Caco-2 (cell line): ENCODE measurements around the gene KIF1C. TPM values are rescaled to one million over a fixed set of nuclear protein-coding genes. Genes with fewer than 3 reads are reported as not detected.

Experiments used
- BruUV-seq: library from RNA; stranded (reverse); fragments of 400-500 nt; replicated peaks from 2 replicates; lab custom pipeline; 2021; lab: Mats Ljungman, UMichigan
- CTCF ChIA-PET: fragments of 300-600 bp; sonication (Branson Sonifier 250); formaldehyde crosslinking; loops from one replicate; lab custom pipeline; 2022; ENCODE audit warnings: antibody characterized with exemption; lab: Charles Lee
- POLR2A ChIA-PET: fragments of 300-600 bp; sonication (Branson Sonifier 250); formaldehyde crosslinking; loops from one replicate; lab custom pipeline; 2022; ENCODE audit warnings: antibody characterized with exemption; lab: Charles Lee
- DNase-seq, 2 experiments: peaks; one replicate each; pipeline versions ENCODE4 v3.0.0 to v3.0.0-alpha.2; 2020 to 2022
- H3K27me3 ChIP-seq: replicated peaks from 2 replicates; pipeline ENCODE4 v1.6.0; 2011; ENCODE audit warnings: low read length; ENCODE audit not compliant: control insufficient read depth, insufficient read depth
- H3K36me3 ChIP-seq: 2 replicates; pipeline ENCODE4 v1.5.1; 2011; ENCODE audit warnings: low read length; ENCODE audit not compliant: control insufficient read depth, insufficient read depth
- H3K4me1 ChIP-seq: fragments of 250-450 bp; sonication (Bioruptor Pico); 2 replicates; pipeline ENCODE4 v1.5.1; 2020; ENCODE audit warnings: mild to moderate bottlenecking
- H3K4me3 ChIP-seq: 2 replicates; pipeline ENCODE4 v1.5.1; 2011; ENCODE audit warnings: low read depth, mild to moderate bottlenecking, control low read depth, low read length
- H3K9me3 ChIP-seq: fragments of 250-450 bp; sonication (Bioruptor Pico); 2 replicates; pipeline ENCODE4 v1.5.1; 2020; ENCODE audit warnings: mild to moderate bottlenecking, moderate library complexity
- H3K27ac Mint-ChIP-seq: one replicate; pipeline ENCODE4 v1.8.0; 2022; ENCODE audit warnings: mixed read lengths; ENCODE audit not compliant: unreplicated experiment
- H3K27me3 Mint-ChIP-seq: one replicate; pipeline ENCODE4 v1.8.0; 2022; ENCODE audit warnings: mixed read lengths; ENCODE audit not compliant: insufficient read depth, unreplicated experiment
- H3K36me3 Mint-ChIP-seq: one replicate; pipeline ENCODE4 v1.8.0; 2022; ENCODE audit warnings: mild to moderate bottlenecking, mixed read lengths; ENCODE audit not compliant: insufficient read depth, unreplicated experiment
- H3K4me1 Mint-ChIP-seq: one replicate; pipeline ENCODE4 v1.8.0; 2022; ENCODE audit warnings: low read depth, mixed read lengths; ENCODE audit not compliant: unreplicated experiment
- H3K4me3 Mint-ChIP-seq: one replicate; pipeline ENCODE4 v1.8.0; 2022; ENCODE audit warnings: mild to moderate bottlenecking, moderate library complexity, mixed read lengths; ENCODE audit not compliant: unreplicated experiment
- H3K9me3 Mint-ChIP-seq: one replicate; pipeline ENCODE4 v1.8.0; 2022; ENCODE audit warnings: mixed read lengths; ENCODE audit not compliant: unreplicated experiment
- intact Hi-C: fragments of 100-400 bp; cut with micrococcal nuclease; formaldehyde crosslinking; loops from one replicate; pipeline ENCODE4 v1.10.0; 2022; ENCODE audit not compliant: unreplicated experiment
- total RNA-seq: library from RNA; stranded (reverse); gene quantifications from 2 replicates; pipeline ENCODE4 v1.2.3, GENCODE V29; 2022
- TF ChIP-seq, protein P1 (sequence below), 2 experiments: fragments of 200-600 bp in 1 of 2; IDR thresholded peaks; 1 replicate in 1 of 2; 2 replicates in 1 of 2; pipeline versions ENCODE4 v1.5.1 to v1.8.0; 2011 to 2022; ENCODE audit warnings: antibody characterized with exemption in 1 of 2, control low read depth in 1 of 2, inconsistent platforms in 1 of 2, low read depth in 1 of 2, low read length in 1 of 2, mild to moderate bottlenecking in 1 of 2, moderate library complexity in 1 of 2; ENCODE audit not compliant: insufficient read depth in 1 of 2, severe bottlenecking in 1 of 2, unreplicated experiment in 1 of 2

KIF1C gene
- total RNA-seq, 1 experiment from 2014 or later: 87.5 TPM

- Histone ChIP-seq H3K36me3 (no peaks in the 10 kb centered on the region), H3K4me3 (no peak overlapping the region), H3K9me3 (no peaks in the 10 kb centered on the region), H3K4me1 (no peaks in the 10 kb centered on the region), H3K27me3 (no peaks in the 10 kb centered on the region)
- H3K4me3 Mint-ChIP-seq: no peak overlapping the region
- H3K27me3 Mint-ChIP-seq: no peaks in the 10 kb centered on the region
- ChIA-PET CTCF (no interaction called here), POLR2A (no interaction called here)
- BruUV-seq: no TSS peak
- intact Hi-C loops: no loop called here
- H3K36me3 Mint-ChIP-seq: peaks cover 43% of the 10 kb centered on the region
- peaks cover 7% of the 10 kb centered on the region for H3K4me1 Mint-ChIP-seq
- TF ChIP-seq, protein P1, sequence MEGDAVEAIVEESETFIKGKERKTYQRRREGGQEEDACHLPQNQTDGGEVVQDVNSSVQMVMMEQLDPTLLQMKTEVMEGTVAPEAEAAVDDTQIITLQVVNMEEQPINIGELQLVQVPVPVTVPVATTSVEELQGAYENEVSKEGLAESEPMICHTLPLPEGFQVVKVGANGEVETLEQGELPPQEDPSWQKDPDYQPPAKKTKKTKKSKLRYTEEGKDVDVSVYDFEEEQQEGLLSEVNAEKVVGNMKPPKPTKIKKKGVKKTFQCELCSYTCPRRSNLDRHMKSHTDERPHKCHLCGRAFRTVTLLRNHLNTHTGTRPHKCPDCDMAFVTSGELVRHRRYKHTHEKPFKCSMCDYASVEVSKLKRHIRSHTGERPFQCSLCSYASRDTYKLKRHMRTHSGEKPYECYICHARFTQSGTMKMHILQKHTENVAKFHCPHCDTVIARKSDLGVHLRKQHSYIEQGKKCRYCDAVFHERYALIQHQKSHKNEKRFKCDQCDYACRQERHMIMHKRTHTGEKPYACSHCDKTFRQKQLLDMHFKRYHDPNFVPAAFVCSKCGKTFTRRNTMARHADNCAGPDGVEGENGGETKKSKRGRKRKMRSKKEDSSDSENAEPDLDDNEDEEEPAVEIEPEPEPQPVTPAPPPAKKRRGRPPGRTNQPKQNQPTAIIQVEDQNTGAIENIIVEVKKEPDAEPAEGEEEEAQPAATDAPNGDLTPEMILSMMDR (IDR thresholded peaks at IDR 0.05; ENCODE audit: insufficient read depth in 1 of 2, low read depth in 1 of 2, low read length in 1 of 2, severe bottlenecking in 1 of 2, unreplicated experiment in 1 of 2): peak in 1 of 2 experiments; percentile 4
- H3K27ac Mint-ChIP-seq: no peak overlapping the region
- peak in 1 of 2 experiments; percentile 30 for DNase-seq
- H3K9me3 Mint-ChIP-seq: no peaks in the 10 kb centered on the region
Observed at GRCh38 chr17:5019475-5019956, 21.8 kb downstream of the KIF1C start.

- intact Hi-C loops: no loop called here
- BruUV-seq: no TSS peak
- Mint-ChIP-seq H3K27ac (no peak overlapping the region), H3K27me3 (no peaks in the 10 kb centered on the region), H3K4me1 (peaks cover 10% of the 10 kb centered on the region), H3K9me3 (no peaks in the 10 kb centered on the region), H3K4me3 (no peak overlapping the region), H3K36me3 (peaks cover 37% of the 10 kb centered on the region)
- CTCF ChIA-PET: no interaction called here
- POLR2A ChIA-PET: no interaction called here
- Histone ChIP-seq H3K9me3 (no peaks in the 10 kb centered on the region), H3K4me3 (no peak overlapping the region), H3K36me3 (no peaks in the 10 kb centered on the region), H3K27me3 (no peaks in the 10 kb centered on the region), H3K4me1 (no peaks in the 10 kb centered on the region)
- DNase-seq: no peak
- TF ChIP-seq, protein P1 (IDR thresholded peaks at IDR 0.05; ENCODE audit: insufficient read depth in 1 of 2, low read depth in 1 of 2, low read length in 1 of 2, severe bottlenecking in 1 of 2, unreplicated experiment in 1 of 2): no peak
Observed at GRCh38 chr17:5020502-5021023, 22.8 kb downstream of the KIF1C start.

- intact Hi-C loops: no loop called here
- Histone ChIP-seq H3K27me3 (no peaks in the 10 kb centered on the region), H3K4me3 (no peak overlapping the region), H3K9me3 (no peaks in the 10 kb centered on the region), H3K4me1 (no peaks in the 10 kb centered on the region), H3K36me3 (no peaks in the 10 kb centered on the region)
- no TSS peak for BruUV-seq
- ChIA-PET POLR2A (no interaction called here), CTCF (no interaction called here)
- no peak for DNase-seq
- Mint-ChIP-seq H3K4me3 (no peak overlapping the region), H3K36me3 (peaks cover 37% of the 10 kb centered on the region), H3K27ac (no peak overlapping the region), H3K9me3 (no peaks in the 10 kb centered on the region), H3K27me3 (no peaks in the 10 kb centered on the region), H3K4me1 (peaks cover 10% of the 10 kb centered on the region)
- TF ChIP-seq, protein P1 (IDR thresholded peaks at IDR 0.05; ENCODE audit: insufficient read depth in 1 of 2, low read depth in 1 of 2, low read length in 1 of 2, severe bottlenecking in 1 of 2, unreplicated experiment in 1 of 2): no peak
Observed at GRCh38 chr17:5022171-5022711, 24.5 kb downstream of the KIF1C start.
